Gastrocnemius medialis (tissue), 4 donors: Measurements from ENCODE around the gene ERCC4. TPM values are rescaled to one million over a fixed set of nuclear protein-coding genes. Genes with fewer than 3 reads are reported as not detected.

Experiments
- ATAC-seq, 2 donors: fragments of 150-250 bp; one replicate each; pipeline ENCODE4 v1.9.1; 2016
- DNase-seq, 2 donors: peaks; one replicate each; pipeline ENCODE4 v3.0.0-alpha.2; 2019
- H3K27ac ChIP-seq, 4 donors: fragments of 200-600 bp; sonication (generic); 1 replicate in 1 of 4; 2 replicates in 3 of 4; pipeline ENCODE4 v1.5.1; 2016 to 2018; ENCODE audit warnings: mild to moderate bottlenecking in 2 of 4, moderate library complexity in 1 of 4
- H3K27me3 ChIP-seq, 3 donors: fragments of 200-600 bp; sonication (generic) in 2 of 3; 1 replicate in 1 of 3; 2 replicates in 2 of 3; pipeline versions ENCODE4 v1.5.1 to v1.6.0; 2016 to 2019; ENCODE audit warnings: mild to moderate bottlenecking in 1 of 3, moderate library complexity in 1 of 3
- H3K36me3 ChIP-seq, 2 donors: fragments of 200-600 bp; sonication (generic) in 1 of 2; one replicate each; pipeline ENCODE4 v1.5.1; 2017 to 2018
- H3K4me1 ChIP-seq, 2 donors: fragments of 200-600 bp; sonication (generic) in 1 of 2; one replicate each; pipeline ENCODE4 v1.5.1; 2016 to 2017; ENCODE audit warnings: mild to moderate bottlenecking in 2 of 2
- H3K4me3 ChIP-seq, 4 donors: fragments of 200-600 bp; sonication (generic) in 3 of 4; 1 replicate in 1 of 4; 2 replicates in 3 of 4; pipeline ENCODE4 v1.5.1; 2016 to 2019; ENCODE audit warnings: mild to moderate bottlenecking in 2 of 4
- H3K9me3 ChIP-seq, 3 donors: fragments of 200-600 bp; sonication (generic) in 2 of 3; 1 replicate in 1 of 3; 2 replicates in 2 of 3; pipeline ENCODE4 v1.5.1; 2016 to 2019
- CTCF ChIP-seq, 5 experiments: fragments of 450-650 bp in 3 of 5; fragments of 200-600 bp in 2 of 5; sonication (generic) in 2 of 5; IDR thresholded peaks in 4 of 5; conservative IDR thresholded peaks in 1 of 5; 1 replicate in 4 of 5; 2 replicates in 1 of 5; pipeline ENCODE4 v1.5.1; 2016 to 2019; ENCODE audit warnings: antibody characterized with exemption in 5 of 5, mild to moderate bottlenecking in 3 of 5, moderate library complexity in 3 of 5
- POLR2A ChIP-seq, 2 donors: fragments of 450-650 bp; IDR thresholded peaks; one replicate each; pipeline ENCODE4 v1.6.1; 2017; ENCODE audit warnings: antibody characterized with exemption in 2 of 2, mild to moderate bottlenecking in 2 of 2, moderate library complexity in 2 of 2
- in situ Hi-C, 4 donors: fragments of 200-750 bp; cut with MboI; loops; one replicate each; pipeline versions ENCODE4 v1.15.0 to v1.8.0; 2017; ENCODE audit warnings: low sequenced_read_pairs in 4 of 4
- intact Hi-C: fragments of 100-400 bp; cut with DNase I; formaldehyde crosslinking; loops from one replicate; pipeline ENCODE4 v1.15.1; 2023; ENCODE audit warnings: low total_unique reads
- total RNA-seq, 4 donors: library from RNA; depleted of rRNA; stranded (reverse); fragments of >200 nt; gene quantifications; one replicate each; pipeline versions ENCODE4 v1.1.0 to v1.2.3, GENCODE V29; 2016

ERCC4 gene
- total RNA-seq, result 10 to 100 TPM in 1 of 4 donors, 1 to 10 TPM in 3; 7.1 to 11.5 (median 8.4) TPM

DNA sequence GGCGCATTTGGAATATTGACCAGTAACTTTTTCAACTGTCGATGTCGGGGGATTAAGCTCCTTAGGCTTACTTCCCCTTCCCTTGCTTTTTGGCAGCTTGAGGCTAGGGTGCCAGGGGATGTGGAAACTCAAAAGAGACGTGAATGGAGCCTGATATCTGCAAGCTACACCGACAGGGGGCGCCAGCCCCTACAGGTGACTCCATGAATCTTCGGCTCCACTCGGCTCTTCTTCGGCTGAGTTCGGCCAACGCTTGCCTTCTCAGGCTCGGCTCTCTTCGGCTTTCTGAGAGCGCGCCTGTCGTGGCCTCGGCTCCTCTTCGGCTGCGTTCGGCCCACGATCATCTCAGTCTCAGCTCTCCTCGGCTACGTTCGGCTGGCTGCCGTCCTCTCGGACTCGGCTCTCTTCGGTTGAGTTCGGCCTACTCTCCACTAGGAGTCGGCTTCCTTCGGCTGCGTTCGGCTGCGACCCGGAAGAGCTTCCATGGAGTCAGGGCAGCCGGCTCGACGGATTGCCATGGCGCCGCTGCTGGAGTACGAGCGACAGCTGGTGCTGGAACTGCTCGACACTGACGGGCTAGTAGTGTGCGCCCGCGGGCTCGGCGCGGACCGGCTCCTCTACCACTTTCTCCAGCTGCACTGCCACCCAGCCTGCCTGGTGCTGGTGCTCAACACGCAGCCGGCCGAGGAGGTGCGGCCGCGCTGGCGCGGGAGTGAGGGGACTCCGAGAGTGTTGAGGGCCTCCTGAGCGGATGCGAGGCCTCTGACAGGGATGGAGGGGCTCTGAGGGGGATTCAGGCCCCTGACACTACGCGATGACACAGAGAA lies at the start of gene ERCC4:
ERCC4 (plus strand) TSS at position 472 of the 827 bp plus-strand sequence; CDS start at position 484, 12 bp downstream.
- Histone ChIP-seq H3K4me3 (peak within 1 kb of the TSS; percentile 83 to 95 (median 90)), H3K9me3 (no peaks in the 10 kb centered on the region), H3K27me3 (no peaks in the 10 kb centered on the region), H3K36me3 (no peaks in the 10 kb centered on the region), H3K4me1 (peaks cover 28 to 32% of the 10 kb centered on the region in 2 donors), H3K27ac (peak within 1 kb of the TSS; percentile 78 to 93 (median 88))
- ATAC-seq, result peak; percentile 95 to 97
- intact Hi-C loops, result loop anchor here (1.0 to 5.0 kb wide), 5 partner anchors 54 to 712 kb away; partner anchors contain the start of genes BFAR and PARN
- in situ Hi-C loops, result loop anchor here (5.0 to 10.0 kb wide), 4 partner anchors 275 to 685 kb away; no protein-coding TSS in a partner anchor
- TF ChIP-seq POLR2A (IDR thresholded peaks at IDR 0.05) (peak; percentile 39 to 54), CTCF (IDR thresholded peaks at IDR 0.05 in 4 of 5, conservative IDR thresholded peaks at IDR 0.05 in 1 of 5) (peak; percentile 85 to 98 (median 89))
- peak; percentile 99 to 100 for DNase-seq

DNA sequence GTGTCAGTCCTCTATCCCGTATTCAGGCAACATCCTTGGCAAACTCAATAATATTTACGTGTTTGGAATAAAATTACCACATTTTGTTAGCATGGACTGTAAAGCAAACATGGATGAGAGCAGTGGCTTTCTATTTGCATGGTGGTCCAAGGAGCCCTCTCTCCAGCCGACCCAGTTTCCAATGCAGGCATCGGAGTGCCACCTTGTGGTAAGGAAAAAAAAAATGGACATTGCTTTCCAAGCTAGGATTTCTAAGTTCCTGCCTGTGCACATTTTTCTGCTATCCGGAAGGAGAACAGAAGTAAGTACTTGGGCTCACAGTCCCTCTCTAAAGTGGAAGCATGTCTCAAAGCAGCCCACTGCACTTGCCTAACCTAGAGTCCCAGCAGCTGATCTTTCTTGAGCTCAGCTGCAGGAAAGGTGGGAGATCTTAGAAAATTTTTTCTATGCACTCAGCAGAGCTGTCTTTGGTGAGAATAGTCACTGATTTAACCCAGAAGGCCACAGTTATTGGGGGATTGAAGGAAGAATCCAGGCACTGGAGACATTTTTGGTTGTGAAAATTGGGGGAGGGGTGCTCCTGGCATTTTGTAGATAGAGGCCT lies 46.0 kb upstream of the ERCC4 start:
- H3K27me3 ChIP-seq, result no peaks in the 10 kb centered on the region
- TF ChIP-seq CTCF (IDR thresholded peaks at IDR 0.05 in 4 of 5, conservative IDR thresholded peaks at IDR 0.05 in 1 of 5) (peak in 2 of 5 experiments; percentile 12 to 14), POLR2A (IDR thresholded peaks at IDR 0.05) (no peak)
- no peaks in the 10 kb centered on the region for H3K4me1 ChIP-seq
- in situ Hi-C loops (no loop called here), intact Hi-C loops (no loop called here)
- ATAC-seq (no peak), DNase-seq (no peak)
- no peaks in the 10 kb centered on the region for H3K9me3 ChIP-seq
- H3K27ac ChIP-seq, result no peak overlapping the region
- H3K36me3 ChIP-seq, result no peaks in the 10 kb centered on the region
- no peak overlapping the region for H3K4me3 ChIP-seq

DNA sequence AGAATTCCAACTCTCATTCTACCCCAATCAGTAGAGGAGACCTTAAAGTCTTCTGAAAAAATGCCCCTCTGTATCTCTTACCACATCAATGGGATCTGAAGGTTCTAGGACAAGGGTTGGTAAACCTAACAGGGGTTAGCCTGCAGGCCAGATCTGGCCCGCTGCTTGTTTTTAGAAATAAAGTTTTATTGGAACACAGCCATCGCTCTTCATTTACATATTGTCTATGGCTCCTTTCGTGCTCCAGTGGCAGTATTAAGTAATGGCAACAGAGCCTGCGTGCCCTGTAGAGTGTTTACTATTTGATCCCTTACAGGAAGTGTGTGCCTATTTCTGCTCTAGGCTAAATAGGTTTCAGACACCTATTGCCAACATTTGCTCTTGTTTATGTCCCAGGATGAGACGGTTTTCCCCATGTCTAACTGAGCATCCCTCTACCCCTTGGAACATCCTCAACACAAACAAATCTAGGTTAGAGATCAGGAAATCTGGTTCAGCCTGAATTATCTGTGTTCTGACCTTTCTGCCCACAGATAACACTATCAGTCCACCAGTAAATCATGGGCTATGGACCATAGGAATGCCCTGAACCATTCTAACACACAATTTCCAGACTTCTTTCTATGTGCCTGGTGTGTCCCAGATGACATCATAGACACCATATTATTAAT lies 44.2 kb upstream of the ERCC4 start:
- H3K4me3 ChIP-seq, result no peak overlapping the region
- no peaks in the 10 kb centered on the region for H3K4me1 ChIP-seq
- in situ Hi-C loops, result loop anchor here in 1 of 4 donors (25.0 kb wide), 1 partner anchor 88 kb away; no protein-coding TSS in a partner anchor
- no peak overlapping the region for H3K27ac ChIP-seq
- H3K27me3 ChIP-seq, result no peaks in the 10 kb centered on the region
- DNase-seq, result no peak
- intact Hi-C loops, result no loop called here
- no peaks in the 10 kb centered on the region for H3K9me3 ChIP-seq
- H3K36me3 ChIP-seq, result no peaks in the 10 kb centered on the region
- TF ChIP-seq POLR2A (IDR thresholded peaks at IDR 0.05) (no peak), CTCF (IDR thresholded peaks at IDR 0.05 in 4 of 5, conservative IDR thresholded peaks at IDR 0.05 in 1 of 5) (no peak)
- no peak for ATAC-seq

- no peak overlapping the region for H3K27ac ChIP-seq
- TF ChIP-seq CTCF (IDR thresholded peaks at IDR 0.05 in 4 of 5, conservative IDR thresholded peaks at IDR 0.05 in 1 of 5) (no peak), POLR2A (IDR thresholded peaks at IDR 0.05) (no peak)
- DNase-seq (no peak), ATAC-seq (no peak)
- H3K36me3 ChIP-seq, result no peaks in the 10 kb centered on the region
- no peaks in the 10 kb centered on the region for H3K4me1 ChIP-seq
- in situ Hi-C loops, result loop anchor here in 1 of 4 donors (25.0 kb wide), 1 partner anchor 96 kb away; no protein-coding TSS in a partner anchor
- no peak overlapping the region for H3K4me3 ChIP-seq
- intact Hi-C loops, result no loop called here
- H3K9me3 ChIP-seq, result no peaks in the 10 kb centered on the region
- H3K27me3 ChIP-seq, result no peaks in the 10 kb centered on the region
Measured at GRCh38 chr16:13883276-13883675, 36.7 kb upstream of the ERCC4 start.
